ENCODE results near the gene POF1B.
"Not testable (repeated sequence)": the region's sequence is repeated elsewhere in the genome, so short reads cannot be mapped to it uniquely, and the experiment has no call there.

The POF1B gene

DNA sequence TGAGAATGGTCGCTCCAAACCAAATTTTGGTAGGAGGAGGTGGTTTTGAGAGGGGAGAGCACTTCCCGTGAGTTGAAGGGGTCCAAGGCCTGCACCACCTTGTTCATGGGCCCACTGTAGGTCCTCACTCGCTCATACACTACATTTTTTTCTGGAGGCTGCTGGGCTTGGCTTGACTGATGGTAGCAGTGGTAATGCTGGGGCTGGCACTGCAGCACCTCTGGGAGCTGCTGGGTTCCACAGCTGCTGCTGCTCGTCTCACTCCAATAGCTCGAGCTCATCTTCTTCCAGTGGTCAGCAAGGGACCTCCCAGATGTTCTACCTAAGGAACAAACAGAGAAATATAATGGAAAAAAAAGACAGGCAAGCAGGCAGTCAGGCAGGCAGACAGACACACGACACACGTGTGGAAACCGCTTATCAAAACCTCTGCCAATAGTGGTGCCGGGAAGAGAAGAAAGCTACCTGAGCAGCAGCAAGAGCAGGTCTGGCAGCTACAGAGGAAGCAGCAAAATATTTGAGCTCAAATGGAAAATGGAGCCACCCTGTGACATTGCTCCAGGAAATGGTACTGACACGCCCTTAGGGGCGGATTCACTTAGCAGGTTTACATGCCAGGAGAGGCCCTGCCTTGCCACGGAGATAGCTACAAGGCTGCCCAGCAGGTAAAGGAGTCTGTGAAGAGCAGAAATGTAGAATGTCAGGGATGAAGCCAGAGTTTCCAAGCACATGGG, at the start of gene POF1B:
Gene POF1B (minus strand): TSS at position 492 of the 734 bp plus-strand sequence. CDS start 211 bp downstream, at position 281.
- no peak for DNase-seq

GRCh38 chrX:85429066-85429465, 49.6 kb upstream of the POF1B start:
- no peak for DNase-seq

DNA sequence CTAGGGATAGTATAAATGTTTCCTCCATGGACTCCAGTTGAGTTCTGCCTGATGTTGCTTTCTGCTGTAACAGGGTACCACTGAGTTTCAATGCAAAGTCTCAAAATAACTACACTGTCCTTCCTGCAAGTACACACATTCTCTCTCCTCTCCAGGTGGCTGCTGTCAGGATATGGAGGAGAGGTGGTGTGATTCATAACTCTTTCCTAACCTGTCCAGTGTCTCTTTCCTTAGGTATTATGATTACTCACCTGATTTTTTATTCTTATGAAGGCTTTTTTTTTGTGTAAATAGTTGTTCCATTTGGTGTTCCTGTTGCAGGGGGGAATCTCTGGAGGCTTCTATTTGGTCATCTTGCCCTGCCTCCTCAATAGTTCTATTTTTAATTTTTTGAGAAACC, 39.8 kb upstream of the POF1B start:
- no peak for DNase-seq

GRCh38 chrX:85391878-85392238, 12.4 kb upstream of the POF1B start:
- DNase-seq, result no peak

- DNase-seq, result no peak
Observed at GRCh38 chrX:85391185-85391877, 11.9 kb upstream of the POF1B start.

GRCh38 chrX:85381602-85382001, 2.1 kb upstream of the POF1B start:
- DNase-seq, result peak; percentile 15

DNA sequence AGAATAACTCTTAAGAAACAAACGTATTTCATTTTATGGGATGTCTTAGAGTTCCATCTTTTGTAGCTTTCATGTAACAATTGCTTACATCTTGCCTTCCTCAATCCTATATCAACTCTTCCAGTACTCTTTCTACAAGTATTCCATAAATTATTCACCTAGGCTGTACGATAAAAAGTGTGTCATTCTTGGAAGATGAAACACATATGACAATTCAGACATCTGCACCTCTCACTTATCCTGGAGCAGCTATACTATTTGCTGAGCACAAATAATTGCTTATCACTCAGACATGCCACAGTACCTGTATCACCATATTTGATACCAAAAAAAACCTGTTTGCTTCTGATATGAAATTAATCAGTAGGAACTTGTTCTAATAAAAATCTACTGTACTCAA, 1.0 kb downstream of the POF1B start:
- DNase-seq, result no peak

DNA sequence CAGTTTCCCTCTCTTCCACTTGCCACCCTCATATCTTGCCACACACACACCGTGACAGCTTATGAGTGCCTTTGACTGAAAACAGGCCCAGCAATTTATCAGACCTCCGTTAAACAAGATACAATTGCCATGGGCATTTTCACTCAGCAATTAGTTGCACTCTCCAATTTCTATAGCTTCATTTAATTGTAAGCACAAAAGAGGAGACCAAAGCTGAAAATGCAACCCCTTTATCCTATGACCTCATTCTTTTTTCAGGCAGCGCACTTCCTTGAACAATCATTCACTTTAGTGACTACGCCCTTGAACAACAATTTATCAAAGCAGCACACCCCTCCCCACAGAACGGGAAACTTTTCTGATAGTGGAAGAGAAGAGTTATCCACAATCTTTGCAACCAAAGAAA, 4.1 kb downstream of the POF1B start:
- DNase-seq, result no peak

GRCh38 chrX:85365370-85365995, 14.0 kb downstream of the POF1B start:
- DNase-seq, result no peak

DNA sequence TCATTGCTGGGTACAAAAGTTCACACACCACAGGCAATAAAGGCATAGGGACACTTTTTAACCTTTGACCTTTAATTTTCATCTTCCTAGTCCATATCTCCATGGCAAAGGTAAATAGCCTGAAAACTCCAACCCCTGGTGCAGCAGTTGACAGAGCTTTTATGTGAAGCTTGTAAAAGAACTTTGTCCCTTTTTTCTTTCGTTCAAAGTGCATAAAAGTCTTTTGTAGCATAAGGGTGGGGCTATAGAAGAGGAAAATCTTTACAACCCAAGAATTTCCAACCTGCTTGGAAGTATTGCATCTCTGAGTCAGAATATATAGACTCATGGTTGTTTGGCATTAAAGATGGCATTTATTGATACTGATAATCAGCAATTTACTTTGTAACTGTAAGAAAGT, 20.4 kb downstream of the POF1B start:
- DNase-seq, result no peak

DNA sequence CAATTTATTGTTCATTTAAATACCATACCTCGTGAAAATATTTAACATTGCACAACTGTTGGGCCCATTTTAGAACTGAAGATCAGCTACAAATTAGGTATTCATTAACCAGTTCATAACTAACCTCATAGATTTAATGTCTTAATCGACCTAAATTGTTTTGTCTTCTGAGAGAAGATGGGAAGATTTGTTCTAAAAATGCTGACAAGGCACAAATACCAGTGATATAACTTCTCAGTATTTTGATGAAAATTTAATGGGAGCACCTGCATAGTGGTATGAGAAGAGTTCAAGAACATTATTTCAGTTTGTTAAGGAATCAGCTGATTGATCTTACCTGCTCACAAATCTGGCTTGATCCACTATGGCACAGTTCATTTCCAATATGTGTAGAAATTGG, 33.9 kb downstream of the POF1B start:
- no peak for DNase-seq

DNA sequence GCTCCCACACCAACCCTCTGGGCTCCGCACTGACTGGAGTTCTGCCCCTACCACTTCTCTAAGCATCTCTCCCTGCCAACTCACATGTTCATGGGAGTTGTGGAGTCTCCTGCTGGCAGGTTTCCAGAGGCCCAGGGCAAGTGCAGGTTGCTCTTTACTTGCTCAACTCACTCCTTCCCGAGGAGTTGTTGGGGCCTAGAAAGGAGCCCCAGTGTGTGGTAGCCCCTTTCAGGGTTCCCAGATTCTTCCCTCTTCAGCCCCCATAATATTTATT, 52.5 kb downstream of the POF1B start:
- DNase-seq, result no peak

DNA sequence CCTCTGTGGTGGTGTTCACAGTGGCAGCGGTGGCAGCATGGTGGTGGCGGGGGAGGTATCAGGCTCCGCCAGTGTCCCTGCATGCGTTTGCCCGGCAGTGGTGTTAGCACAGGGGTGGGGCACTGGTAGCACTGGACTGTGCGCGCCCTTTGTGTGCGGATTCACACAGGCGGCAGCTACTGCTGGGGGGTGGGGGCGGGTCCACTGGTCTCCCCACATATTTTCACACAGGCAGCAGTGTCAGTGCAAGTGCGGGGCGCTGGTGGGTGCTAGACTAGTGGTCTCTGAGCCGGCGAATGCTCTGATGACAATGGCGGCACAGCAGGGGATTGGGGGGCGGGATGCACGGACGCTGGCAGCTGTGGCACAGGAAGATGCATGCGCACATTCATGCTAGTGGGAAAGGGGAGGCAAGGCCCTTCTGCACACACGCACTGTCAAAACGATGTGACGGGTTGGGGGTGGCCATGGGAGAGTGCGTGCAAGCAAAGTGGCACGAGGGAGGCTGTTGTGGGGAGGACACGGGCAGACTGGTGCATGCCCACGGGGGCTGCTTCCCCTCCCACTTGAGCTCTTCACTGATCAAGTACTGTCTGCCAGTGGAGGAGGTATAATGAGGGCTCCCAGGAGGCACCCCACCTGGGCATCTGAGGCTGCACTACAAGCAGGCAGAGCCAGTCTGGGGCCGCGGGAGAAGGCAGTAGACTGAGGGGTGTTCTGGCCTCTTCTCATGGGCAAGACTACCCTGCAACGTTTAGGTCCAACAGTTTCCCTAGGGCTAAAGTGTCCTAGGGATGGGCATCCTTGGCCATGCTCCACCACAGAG, 53.0 kb downstream of the POF1B start:
- no peak for DNase-seq

- DNase-seq, result not testable (repeated sequence)
Observed at GRCh38 chrX:85311348-85311747, 68.1 kb downstream of the POF1B start.

DNA sequence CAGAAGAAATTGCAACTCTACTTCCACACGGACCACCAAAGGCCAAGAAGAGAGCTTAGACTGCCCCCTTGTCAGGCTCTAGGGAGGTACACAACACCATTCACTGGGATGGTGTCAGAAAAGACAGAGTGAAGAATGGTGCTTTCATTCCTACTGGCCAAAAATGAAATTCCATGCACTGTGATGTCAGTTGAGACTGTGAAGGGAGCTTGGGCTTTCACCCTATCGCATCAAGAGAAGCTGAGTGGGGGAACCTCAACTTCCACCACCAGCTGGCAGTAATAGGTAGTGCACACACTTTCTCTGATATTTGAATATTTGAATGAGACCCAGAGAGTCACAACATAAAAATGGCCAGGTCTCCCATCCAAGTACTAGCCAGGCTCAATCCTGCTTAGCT, 69.7 kb downstream of the POF1B start:
- DNase-seq, result no peak

DNA sequence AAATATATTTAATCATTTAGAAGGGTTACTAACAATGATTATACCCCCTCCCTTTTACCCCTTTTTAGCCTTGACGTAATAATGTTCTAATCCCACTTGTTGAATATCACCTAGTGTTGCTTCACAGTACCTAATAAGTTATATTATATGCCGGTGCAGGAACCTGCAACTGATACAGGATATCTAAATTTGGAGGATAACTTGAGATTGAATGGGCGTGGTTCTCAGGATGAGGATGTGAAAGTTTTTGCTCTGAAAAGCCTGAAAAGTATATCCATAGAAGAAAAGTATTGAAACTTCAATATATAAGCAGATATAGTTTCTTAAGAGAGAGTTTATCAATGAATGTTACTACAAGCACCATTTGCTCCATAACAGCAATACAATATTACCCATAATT, 75.9 kb downstream of the POF1B start:
- DNase-seq, result no peak

GRCh38 chrX:85288992-85289723, 90.3 kb downstream of the POF1B start:
- no peak for DNase-seq

- DNase-seq, result not testable (repeated sequence)
Observed at GRCh38 chrX:85285286-85285685, 94.2 kb downstream of the POF1B start.

GRCh38 chrX:85244450-85245211, 134.8 kb downstream of the POF1B start:
- no peak for DNase-seq

DNA sequence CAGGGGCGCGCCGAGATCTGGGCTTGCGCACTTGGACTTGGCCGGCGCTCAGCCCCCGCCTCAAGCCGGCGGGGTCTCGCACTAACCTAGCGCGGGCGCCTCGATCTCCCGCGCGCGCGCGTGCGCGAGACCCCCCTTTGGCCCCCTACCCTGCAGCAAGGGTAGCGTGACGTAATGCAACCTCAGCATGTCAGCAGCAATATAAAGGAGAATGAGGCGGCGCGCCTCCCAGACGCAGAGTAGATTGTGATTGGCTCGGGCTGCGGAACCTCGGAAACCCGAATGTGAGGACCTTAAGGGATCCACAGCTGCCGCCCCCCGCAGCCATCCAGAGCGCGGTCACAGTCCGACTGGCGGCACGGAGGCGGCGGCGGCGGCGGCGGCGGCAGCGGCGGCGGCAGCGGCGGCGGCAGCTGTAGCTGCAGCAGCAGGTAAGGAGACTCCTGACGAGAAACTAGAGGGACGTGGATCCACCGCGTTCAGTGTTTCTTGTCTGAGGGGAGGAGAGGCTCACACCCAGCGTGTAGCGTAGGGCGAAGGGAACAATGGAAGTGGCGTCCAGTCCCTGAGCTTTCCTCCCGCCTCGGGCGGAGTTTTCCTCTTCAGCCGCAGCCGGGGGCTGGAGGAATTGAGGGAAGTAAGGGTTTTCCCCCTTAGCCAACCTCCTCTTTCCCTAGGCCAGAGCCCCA, 135.6 kb downstream of the POF1B start, which contains the start of the genes SATL1 and ZNF711:
Gene SATL1 (minus strand): TSS at position 19 of the 689 bp plus-strand sequence. CDS start 134,811 bp downstream, outside the sequence.
Gene ZNF711 (plus strand): TSS at position 231 of the 689 bp plus-strand sequence. CDS start 3,582 bp downstream, outside the sequence.
- DNase-seq, result no peak

- DNase-seq, result no peak
Observed at GRCh38 chrX:85243155-85243554, 136.3 kb downstream of the POF1B start.
